HL-60 (cell line): Measurements from ENCODE around the gene SDF4.

Source experiments
- CTCF ChIP-seq: IDR thresholded peaks from one replicate; pipeline ENCODE4 v1.5.1; 2011; ENCODE audit warnings: low read length, control low read depth, inconsistent platforms; ENCODE audit not compliant: insufficient read depth
- GABPA ChIP-seq: IDR thresholded peaks from 2 replicates; pipeline ENCODE4 v1.6.1; 2012; ENCODE audit warnings: low read depth
- POLR2AphosphoS5 ChIP-seq: IDR thresholded peaks from 2 replicates; pipeline ENCODE4 v1.6.1; 2012; ENCODE audit warnings: low read depth
- REST ChIP-seq: IDR thresholded peaks from 2 replicates; pipeline ENCODE4 v1.6.1; 2012; ENCODE audit warnings: low read depth; ENCODE audit not compliant: insufficient replicate concordance

- TF ChIP-seq CTCF (no peak), POLR2AphosphoS5 (no peak), REST (no peak), GABPA (no peak)
Observed at GRCh38 chr1:1232796-1233566, 1.2 kb upstream of the SDF4 start.
